GM21423 (cell line): ENCODE measurements around the gene PLK5.
"Not testable (repeated sequence)": the region's sequence is repeated elsewhere in the genome, so short reads cannot be mapped to it uniquely, and the experiment has no call there.

ENCODE experiments used
- ATAC-seq: cut with Tn5 transposase; IDR thresholded peaks from one replicate; pipeline ENCODE4 v1.9.1; 2021; ENCODE audit warnings: mild to moderate bottlenecking, moderate library complexity; ENCODE audit not compliant: unreplicated experiment

Gene PLK5

GRCh38 chr19:1507763-1508506 is 15.9 kb upstream of the PLK5 start:
- no peak for ATAC-seq

GRCh38 chr19:1508507-1508856 is 15.4 kb upstream of the PLK5 start:
- ATAC-seq, result no peak

- no peak for ATAC-seq
Observed at GRCh38 chr19:1509602-1510441, 14.1 kb upstream of the PLK5 start.

- ATAC-seq, result no peak
Observed at GRCh38 chr19:1510442-1510806, 13.5 kb upstream of the PLK5 start.

- ATAC-seq, result no peak
Observed at GRCh38 chr19:1510807-1511206, 13.1 kb upstream of the PLK5 start.

- ATAC-seq, result no peak
Observed at GRCh38 chr19:1511318-1512317, 12.3 kb upstream of the PLK5 start.

- ATAC-seq, result no peak
Observed at GRCh38 chr19:1512671-1513498, 11.0 kb upstream of the PLK5 start, which contains the start of gene ADAMTSL5. Gene ADAMTSL5 (minus strand): TSS chr19:1513019. CDS start chr19:1510943, 2,076 bp downstream.

- no peak for ATAC-seq
Observed at GRCh38 chr19:1513499-1514294, 10.2 kb upstream of the PLK5 start.

GRCh38 chr19:1514295-1514661 is 9.6 kb upstream of the PLK5 start:
- no peak for ATAC-seq

- no peak for ATAC-seq
Observed at GRCh38 chr19:1514986-1515721, 8.7 kb upstream of the PLK5 start.

- ATAC-seq, result no peak
Observed at GRCh38 chr19:1516395-1516753, 7.5 kb upstream of the PLK5 start.

- no peak for ATAC-seq
Observed at GRCh38 chr19:1518471-1518870, 5.4 kb upstream of the PLK5 start.

GRCh38 chr19:1519802-1520201 is 4.1 kb upstream of the PLK5 start:
- ATAC-seq, result not testable (repeated sequence)

- no peak for ATAC-seq
Observed at GRCh38 chr19:1520203-1520780, 3.6 kb upstream of the PLK5 start.

- no peak for ATAC-seq
Observed at GRCh38 chr19:1521636-1522035, 2.2 kb upstream of the PLK5 start.

GRCh38 chr19:1522061-1522460 is 1.8 kb upstream of the PLK5 start:
- no peak for ATAC-seq

- no peak for ATAC-seq
Observed at GRCh38 chr19:1522838-1523237, 1.0 kb upstream of the PLK5 start.

- ATAC-seq, result no peak
Observed at GRCh38 chr19:1524287-1524971, 552 bp downstream of the PLK5 start.
